OCI-M1 (cell line): ENCODE results near the gene RAB3A.
A peak's percentile ranks its signal among the peaks of the same experiment; 100 is the strongest.
"Not testable (repeated sequence)": the region's sequence is repeated elsewhere in the genome, so short reads cannot be mapped to it uniquely, and the experiment has no call there.

ENCODE experiments used
- DNase-seq: peaks from one replicate; lab custom pipeline; 2025; lab: John Stamatoyannopoulos, UW

RAB3A gene

GRCh38 chr19:18167975-18168645 is 35.7 kb downstream of the RAB3A start:
- DNase-seq: peak; percentile 59

DNA sequence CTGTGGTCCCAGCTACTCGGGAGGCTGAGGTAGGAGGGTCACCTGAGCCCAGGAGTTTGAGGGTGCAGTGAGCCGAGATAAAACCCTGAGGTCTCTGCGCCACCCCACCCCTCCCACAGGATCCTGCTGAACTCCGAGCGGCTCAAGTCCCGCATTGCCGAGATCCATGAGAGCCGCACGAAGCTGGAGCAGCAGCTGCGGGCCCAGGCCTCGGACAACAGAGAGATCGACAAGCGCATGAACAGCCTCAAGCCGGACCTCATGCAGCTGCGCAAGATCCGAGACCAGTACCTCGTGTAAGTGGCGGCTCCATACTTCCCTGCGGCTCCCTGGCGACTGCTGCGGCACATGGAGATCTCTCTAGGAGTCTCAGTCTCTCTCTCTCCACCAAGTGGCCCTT is 36.8 kb downstream of the RAB3A start:
- no peak for DNase-seq

DNA sequence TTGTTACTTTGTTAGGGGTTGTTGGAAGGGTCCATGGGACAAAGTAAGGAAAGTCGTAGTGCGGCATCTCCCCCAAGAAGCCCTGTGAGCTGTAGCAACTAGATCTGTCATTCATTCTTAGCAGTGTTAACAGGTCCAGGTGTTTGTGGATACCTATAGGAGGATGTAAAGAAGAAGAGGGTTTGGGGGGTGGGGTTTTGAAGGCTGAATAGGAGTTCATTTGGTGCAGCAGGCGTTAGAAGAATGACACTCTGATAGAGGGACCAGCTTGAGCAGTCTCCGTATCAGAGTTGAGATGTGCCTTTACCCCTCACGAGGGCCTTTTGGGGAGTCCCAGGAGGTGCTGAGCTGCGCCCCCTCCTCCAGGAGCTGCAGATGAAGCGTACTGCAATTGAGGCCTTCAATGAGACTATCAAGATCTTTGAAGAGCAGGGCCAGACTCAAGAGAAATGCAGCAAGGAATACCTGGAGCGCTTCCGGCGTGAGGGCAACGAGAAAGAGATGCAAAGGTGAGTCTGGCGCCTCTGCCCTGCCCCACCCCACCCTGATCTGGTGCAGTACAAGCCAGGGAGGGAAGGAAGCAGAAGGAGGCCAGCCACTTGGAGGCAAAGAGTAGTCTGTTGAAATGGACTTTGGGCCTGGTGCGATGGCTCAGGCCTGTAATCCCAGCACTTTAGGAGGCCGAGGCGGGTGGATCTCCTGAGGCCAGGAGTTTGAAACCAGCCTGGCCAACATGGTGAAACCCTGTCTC is 37.9 kb downstream of the RAB3A start:
- no peak for DNase-seq

DNA sequence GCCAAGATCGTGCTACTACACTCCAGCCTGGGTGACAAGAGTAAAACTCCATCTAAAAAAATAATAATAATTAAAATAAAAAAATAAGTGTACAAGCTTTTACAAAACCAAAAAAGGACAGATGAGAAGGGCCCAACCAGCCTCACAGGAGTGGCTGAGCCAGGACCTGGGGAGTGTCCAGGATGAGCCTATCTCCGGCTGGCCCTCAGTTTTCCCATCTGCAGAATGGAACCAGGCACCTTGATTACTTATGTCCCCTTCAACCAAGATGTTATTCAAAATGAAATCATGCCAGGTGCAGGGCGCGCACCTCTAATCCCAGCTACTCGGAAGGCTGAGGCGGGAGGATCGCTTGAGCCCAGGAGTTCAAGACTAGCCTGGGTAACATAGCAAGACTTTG is 39.8 kb downstream of the RAB3A start:
- no peak for DNase-seq

GRCh38 chr19:18161636-18162002 is 42.2 kb downstream of the RAB3A start:
- no peak for DNase-seq

GRCh38 chr19:18160971-18161635 is 42.7 kb downstream of the RAB3A start:
- peak; percentile 81 for DNase-seq

GRCh38 chr19:18160493-18160970 is 43.3 kb downstream of the RAB3A start:
- peak; percentile 74 for DNase-seq

DNA sequence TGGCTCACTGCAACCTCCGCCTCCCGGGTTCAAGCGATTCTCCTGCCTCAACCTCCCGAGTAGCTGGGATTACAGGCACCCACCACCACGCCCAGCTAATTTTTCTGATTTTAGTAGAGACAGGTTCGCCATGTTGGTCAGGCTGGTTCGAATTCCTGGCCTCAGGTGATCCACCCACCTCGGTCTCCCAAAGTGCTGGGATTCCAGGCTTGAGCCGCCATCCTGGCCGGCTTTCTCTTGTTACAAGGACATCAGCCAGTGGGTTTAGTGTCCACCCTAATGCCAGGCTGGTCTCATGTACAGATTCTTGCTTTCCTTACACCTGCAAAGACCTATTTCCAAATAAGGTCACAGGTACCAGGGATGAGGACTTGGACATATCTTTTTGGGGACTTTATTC is 44.0 kb downstream of the RAB3A start:
- no peak for DNase-seq

DNA sequence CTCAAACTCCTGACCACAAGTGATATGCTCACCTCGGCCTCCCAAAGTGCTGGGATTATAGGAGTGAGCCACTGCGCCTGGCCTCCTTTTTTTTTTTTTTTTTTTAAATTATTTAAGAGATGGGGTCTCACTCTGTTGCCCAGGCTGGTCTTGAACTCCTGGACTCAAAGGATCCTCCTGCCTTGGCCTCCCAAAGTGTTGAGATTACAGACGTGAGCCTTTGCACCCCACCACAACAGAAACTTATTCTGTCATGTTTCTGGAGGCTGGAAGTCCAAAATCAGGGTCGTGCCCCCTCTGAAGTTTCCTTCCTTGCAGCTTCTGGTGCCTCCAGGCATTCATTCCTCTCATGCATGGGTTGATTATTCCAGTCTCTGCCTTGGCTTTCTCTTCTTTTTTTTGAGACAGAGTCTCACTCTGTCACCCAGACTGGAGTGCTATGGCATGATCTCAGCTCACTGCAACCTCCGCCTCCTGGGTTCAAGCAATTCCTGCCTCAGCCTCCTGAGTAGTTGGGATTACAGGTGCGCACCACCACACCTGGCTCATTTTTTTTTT is 44.7 kb downstream of the RAB3A start:
- DNase-seq: not testable (repeated sequence)

- no peak for DNase-seq
Observed at GRCh38 chr19:18158467-18158866, 45.4 kb downstream of the RAB3A start.

- DNase-seq: no peak
Observed at GRCh38 chr19:18157465-18158063, 46.3 kb downstream of the RAB3A start.

- DNase-seq: peak; percentile 95
Observed at GRCh38 chr19:18156841-18157464, 46.9 kb downstream of the RAB3A start.

- DNase-seq: no peak
Observed at GRCh38 chr19:18156268-18156667, 47.6 kb downstream of the RAB3A start.

GRCh38 chr19:18155095-18156087 is 48.5 kb downstream of the RAB3A start:
- DNase-seq: no peak

- DNase-seq: peak; percentile 37
Observed at GRCh38 chr19:18153556-18154134, 50.2 kb downstream of the RAB3A start.

DNA sequence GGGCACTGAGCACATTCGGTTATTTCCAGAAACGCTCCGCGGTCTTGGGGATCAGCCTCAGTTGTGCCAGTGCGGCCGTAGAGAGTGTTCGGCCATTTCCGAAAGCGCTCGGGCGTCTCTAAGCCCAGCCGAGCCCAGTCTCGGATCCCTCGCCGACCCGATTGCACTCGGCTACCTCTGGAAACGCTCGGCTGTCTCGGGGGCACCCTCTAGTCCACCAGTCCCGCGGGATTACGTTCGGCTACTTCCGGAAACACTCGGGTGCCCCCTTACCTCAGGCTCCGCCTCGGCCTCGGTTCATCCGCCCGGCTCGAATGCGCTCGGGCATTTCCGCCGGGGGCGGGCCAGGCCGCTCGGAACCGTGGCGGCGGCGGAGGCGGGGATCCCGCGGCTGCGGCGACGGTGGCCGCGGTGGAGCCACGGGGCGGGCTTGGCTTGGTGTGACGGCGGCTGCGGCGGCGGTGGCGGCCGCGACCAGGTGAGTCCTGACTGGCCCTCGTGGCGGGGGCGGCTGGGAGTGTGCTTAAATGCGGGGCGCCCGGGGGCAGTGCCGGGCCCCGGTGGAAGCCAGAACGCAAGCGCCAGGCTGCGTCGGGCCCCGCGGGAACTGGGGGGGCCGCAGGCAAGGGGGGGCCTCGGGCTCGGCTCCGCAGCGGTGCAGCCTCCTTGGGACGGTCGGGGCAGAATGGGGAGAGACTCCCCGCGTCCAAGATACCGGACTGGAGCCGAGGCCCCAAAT is 50.9 kb downstream of the RAB3A start, which contains the start of gene PIK3R2:
Gene PIK3R2 (plus strand): TSS at position 347 of the 739 bp plus-strand sequence. CDS start 2,717 bp downstream, outside the sequence.
- DNase-seq: peak; percentile 100

DNA sequence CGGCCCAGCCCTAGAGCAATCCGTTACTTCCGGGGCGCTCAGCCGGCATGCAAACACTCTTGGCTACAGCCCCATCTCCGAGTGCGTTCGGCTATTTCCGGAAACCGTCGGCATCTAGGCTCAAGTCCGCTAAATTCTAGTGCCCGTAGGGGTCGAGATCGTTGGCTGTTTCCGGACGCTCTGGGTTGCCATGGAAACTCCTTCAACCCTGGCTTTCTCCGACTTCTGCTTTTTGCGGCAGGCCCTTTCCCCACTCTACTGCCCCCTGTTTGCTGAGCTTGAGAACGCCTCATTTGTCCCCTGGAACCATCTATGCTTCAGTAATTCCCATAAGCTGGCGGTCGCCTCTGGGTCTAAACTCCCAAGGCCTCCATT is 51.4 kb downstream of the RAB3A start:
- DNase-seq: peak; percentile 100

DNA sequence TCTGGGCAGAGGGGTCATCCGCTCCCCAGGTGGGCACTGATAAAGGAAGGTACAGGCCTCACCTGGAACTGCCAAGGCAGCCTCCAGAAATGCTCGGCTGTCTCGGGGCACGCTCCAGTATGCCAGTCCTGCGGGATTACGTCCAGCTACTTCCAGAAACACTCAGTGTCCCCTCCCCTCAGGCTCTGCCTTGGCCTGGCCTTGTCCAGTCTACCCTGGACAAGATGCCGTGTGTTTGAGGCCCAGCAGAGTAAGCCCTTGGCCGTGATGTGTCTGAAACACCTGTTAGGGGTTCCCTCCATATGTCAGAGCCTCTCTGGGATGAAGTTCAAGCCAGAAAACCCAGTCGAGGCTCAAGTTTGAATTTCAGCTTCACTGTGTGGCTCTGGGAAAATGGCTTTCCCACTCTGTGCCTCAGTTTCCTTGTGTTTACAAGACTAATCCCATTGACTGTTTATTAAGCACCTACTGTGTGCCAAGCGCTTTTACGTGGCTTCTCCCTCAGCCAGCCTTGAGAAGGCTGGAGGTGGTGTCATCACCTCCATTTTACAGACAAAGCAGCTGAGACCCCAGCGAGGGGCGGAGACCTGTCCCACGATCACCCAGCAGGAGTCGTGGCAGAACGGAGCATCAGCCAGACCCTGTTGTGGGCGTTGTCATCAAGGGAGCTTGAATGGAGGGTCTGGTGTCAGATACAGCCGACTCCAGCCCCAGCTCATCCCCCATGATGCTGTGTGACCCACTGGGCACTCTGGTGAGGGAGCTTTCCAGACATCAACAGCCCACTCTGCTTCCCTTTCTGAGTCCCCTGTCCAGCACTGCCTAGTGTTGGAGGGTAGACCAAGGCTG is 52.8 kb downstream of the RAB3A start:
- DNase-seq: no peak
